Stimulated activated CD4-positive, alpha-beta T cell treated with anti-CD3 and anti-CD28 coated beads, Interleukin-1b, Interleukin-23, amount 100 ng/mL, for 1 hour (primary cell): ENCODE results near the gene TP53INP2.
"Not testable (repeated sequence)": the region's sequence is repeated elsewhere in the genome, so short reads cannot be mapped to it uniquely, and the experiment has no call there.

Source experiments
- DNase-seq, 2 donors: peaks; one replicate each; pipeline ENCODE4 v3.0.0-alpha.2; 2020; ENCODE audit warnings: low read depth in 2 of 2

The TP53INP2 gene

GRCh38 chr20:34705397-34706301, 1.5 kb downstream of the TP53INP2 start:
- no peak for DNase-seq

DNA sequence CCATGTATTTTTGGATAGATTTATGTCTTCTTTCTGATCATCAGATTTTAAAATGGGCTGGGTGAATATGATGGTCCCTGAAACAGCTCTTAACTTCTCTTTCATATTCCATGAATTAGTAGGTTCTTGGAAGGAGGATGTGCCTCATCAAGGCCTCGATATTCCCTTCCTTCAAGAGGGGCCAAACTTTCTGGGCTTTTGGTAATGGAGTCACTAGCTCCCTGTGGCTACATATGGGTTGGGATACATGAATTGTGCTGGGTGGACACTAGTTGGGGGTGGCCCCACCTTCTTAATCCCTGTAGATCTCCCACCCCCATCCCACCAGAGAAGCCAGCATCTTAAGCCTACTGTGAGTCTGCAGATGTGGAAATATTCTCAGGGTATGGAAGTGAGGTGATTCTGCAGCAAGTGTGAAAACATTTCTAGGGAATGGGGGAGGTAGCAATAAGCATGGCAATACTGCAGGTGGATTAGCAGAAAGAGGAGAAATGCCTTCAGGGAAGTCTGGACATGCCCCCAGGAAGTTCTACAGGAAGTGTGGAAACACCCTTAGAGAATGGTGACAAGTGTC, 2.2 kb downstream of the TP53INP2 start:
- DNase-seq: no peak

DNA sequence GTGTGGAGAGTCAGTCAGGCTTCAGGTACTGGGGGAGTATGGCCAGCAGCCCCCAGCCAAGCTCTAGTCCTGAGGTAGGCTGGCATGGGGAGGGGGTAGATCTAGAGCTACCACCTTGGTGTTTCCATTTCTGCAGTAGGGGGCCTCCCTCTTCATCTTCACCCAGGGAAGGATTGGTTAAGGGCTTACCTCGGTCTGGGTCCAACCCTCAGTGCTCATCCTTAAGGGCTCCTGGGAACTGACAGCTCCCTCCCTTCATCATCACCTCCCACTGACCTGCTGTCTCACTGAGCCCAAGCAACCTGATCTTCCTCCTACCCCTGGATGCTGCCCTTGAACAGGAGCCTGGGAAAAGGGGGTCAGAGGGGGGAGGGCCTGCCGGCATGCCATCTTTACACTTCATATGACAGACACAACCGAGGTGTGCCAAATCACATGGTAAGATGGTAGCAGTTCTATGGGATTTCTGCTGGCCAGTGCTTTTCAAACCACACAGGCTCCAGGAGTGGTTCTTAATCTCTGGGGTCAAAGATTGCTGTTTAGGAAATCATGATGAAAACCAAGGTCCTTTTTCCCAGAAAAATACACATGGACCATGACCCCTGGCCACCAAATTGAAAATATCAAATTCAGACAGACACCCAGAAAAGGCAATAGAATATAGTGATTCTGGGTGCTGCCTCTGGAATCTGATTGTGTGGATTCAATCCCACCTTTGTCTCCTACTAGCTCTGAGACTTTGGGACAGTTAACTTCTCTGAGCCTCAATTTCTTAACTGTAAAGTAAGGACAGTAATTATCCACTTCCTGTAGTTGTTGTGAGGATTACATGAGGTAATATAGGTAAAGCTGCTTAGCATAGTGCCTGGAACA, 3.0 kb downstream of the TP53INP2 start:
- no peak for DNase-seq

DNA sequence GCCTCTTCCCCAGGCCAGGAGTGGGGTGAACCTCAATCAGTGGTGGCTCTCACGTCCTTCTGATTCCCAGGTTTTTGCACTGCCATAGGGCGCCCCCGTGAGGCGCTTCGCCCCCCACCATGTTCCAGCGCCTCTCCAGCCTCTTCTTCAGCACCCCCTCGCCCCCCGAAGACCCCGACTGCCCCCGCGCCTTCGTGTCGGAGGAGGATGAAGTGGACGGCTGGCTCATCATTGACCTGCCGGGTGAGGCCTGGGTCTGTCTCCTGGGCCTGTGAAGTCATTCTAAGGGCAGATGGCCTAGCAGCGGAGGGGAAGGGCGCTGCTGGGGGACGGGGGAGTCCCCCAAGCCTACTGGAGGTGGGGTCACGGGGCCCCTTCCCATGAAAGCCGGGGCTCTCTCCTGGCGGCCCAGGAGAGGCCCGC, 4.5 kb downstream of the TP53INP2 start:
- peak in 1 of 2 donors; percentile 33 for DNase-seq

DNA sequence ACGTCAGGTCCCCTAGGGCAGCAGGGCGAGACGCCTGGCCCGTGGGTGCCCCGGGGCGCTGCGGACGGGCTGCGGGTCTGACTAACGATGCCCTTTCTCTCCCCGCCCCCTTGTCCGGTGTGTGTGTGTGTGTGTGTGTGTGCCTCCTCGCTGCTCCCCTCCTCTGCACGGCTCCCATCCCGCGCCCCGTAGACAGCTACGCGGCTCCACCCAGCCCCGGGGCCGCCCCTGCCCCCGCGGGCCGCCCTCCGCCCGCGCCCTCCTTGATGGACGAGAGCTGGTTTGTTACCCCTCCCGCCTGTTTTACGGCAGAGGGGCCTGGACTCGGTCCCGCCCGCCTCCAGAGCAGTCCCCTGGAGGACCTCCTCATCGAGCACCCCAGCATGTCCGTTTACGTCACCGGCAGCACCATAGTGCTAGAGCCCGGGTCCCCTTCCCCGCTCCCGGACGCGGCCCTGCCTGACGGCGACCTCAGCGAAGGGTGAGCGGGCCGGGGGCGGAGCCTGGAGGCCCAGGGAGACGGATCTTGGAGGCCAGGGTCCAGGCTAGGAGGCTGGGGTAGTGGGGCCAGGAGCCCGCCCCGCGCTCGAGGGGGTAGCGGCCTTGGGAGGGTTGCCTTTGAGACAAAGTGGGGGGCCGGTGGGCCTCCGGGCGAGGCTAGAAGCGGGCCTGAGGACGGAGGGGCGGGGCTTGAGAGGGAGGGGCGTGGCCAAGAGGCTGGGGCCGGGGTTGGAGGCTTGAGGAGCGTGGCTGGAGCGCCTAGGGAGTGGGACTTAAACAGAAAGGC, 5.1 kb downstream of the TP53INP2 start:
- DNase-seq: peak; percentile 38 to 72

DNA sequence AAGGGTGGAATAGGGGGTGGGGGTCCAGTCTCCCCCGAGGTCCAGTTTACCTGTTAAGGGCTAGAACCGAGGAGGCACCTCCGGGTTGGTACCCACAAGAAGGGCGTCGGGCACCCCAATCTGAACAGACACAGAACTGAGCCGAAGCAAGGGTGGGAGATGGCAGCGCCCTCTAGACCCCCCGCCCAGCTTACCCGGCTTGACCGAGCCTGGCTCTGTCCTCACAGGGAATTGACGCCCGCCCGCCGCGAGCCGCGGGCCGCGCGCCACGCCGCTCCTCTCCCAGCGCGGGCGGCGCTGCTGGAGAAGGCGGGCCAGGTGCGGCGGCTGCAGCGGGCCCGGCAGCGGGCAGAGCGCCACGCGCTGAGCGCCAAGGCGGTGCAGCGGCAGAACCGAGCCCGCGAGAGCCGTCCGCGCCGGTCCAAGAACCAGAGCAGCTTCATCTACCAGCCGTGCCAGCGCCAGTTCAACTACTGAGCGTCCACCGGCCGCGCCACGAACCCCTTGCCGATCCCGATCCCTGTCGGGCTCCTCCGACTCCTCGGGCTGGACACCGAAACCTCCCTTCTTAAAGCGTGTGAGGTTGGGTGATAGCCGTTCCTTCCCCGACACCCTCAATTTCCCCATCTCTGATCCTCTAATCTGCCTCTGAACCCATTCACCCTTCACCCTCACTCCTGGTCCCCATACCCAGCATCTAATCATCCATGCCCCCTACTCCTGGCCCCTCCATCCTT, 5.9 kb downstream of the TP53INP2 start:
- DNase-seq: no peak

DNA sequence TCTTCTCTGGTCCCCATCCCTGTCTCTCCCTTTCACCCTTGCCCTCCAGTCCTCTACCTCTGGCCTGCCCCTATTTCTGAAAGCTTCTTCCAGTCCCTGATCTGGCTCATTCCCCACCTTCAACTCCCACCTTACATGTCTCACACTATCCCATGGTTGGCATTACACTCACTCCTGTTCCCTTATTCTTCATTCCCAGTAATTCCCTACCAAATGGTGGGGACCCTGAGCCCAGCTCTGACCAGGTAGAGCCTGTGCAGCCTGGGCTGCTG, 6.4 kb downstream of the TP53INP2 start:
- no peak for DNase-seq

DNA sequence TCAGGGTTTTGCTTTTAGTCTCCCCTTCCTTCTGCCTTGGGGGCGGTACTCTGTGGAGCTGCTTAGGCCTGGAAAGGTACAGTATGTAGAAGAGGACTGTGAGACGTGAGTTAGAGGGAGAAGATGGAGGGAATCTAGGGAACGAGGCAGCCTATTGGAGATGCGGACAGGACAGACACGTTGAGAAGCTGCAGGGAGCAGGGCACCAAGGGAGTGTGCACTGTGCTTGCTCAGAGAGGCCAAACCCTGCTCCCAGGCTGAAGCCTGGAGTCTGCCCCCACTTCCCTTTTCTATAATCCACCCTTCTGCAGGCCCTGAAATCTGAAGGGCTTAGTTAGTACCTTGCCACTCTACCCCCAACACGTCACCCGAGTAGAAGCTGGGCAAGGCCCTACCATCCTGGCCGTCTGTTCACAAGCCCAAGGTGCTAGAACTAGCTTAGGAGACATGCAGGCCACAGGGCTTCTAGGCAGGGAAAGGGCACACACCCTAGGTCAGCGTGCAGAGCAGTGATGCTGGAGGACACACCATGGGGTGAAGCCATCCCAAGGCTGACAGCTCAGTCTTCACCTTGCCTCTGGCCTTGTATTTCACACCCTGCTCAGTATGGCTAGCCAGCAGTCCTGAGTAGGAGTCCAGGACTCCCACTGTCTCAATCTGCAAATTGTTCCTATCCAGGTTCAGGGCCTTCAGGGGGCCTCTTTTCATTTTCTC, 6.9 kb downstream of the TP53INP2 start:
- no peak for DNase-seq

GRCh38 chr20:34711813-34712430, 7.8 kb downstream of the TP53INP2 start:
- DNase-seq: no peak

- DNase-seq: no peak
Measured at GRCh38 chr20:34712525-34713192, 8.5 kb downstream of the TP53INP2 start.

DNA sequence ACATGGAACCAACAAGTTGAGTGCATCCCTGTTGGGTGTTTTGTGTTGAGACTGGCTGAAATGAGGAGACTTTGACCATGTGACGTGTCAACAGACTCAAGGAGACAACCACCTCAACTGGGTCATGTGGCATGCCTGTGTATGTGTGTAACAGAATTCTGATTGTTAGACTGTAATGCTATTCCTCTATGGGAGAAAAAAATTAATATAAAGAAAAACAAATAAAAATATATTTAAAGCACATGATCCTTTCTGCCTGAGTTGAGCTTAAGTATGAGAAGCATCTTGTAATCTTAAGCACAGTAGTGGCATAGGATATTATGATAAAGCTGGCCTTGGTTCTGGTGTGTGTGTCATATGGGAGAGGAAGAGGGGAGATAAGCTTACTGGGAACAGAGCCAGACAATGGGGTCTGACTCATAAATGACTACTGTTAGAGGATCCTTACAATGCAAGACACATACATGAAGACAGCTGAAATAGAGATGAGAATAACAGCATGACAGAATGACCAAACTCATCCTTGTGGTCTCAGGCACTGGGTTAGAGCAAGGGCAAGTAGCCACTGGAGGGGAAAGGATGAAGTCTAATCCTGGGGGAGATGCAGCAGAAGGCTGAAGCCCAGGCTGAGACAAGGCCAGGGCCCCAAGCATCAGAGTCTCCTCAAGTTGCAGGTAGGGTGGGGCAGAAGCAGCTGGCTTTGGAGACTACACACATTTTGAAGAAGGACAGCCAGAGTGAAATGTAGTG, 9.2 kb downstream of the TP53INP2 start:
- no peak for DNase-seq

- not testable (repeated sequence) for DNase-seq
Measured at GRCh38 chr20:34713944-34714515, 9.9 kb downstream of the TP53INP2 start.

DNA sequence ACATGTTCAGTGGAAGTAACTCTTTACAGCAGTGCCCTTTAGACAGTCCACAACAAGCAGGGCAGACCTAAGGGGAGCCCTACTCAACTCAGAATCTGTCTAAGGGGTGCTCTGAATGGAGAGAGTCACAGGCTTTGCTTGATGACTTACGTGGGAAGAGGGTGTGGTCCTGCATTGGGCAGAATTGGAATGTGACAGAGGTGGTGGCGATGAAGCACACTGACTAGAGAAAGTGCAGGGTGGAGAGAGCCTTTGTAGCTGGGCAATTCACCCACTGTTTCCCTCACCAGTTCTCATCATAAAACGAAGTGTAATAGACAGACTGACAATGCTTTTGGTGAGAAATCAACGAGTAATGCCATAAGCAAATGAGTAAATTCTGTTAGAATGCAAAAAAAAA, 11.2 kb downstream of the TP53INP2 start:
- no peak for DNase-seq

- DNase-seq: no peak
Measured at GRCh38 chr20:34716921-34717229, 12.7 kb downstream of the TP53INP2 start.

GRCh38 chr20:34717230-34718095, 13.3 kb downstream of the TP53INP2 start:
- no peak for DNase-seq

GRCh38 chr20:34719242-34720017, 15.3 kb downstream of the TP53INP2 start:
- not testable (repeated sequence) for DNase-seq

- no peak for DNase-seq
Measured at GRCh38 chr20:34720266-34720665, 16.1 kb downstream of the TP53INP2 start.
